SHP77 (cell line): ENCODE measurements around the gene LRIG2.
"Not testable (repeated sequence)": the region's sequence is repeated elsewhere in the genome, so short reads cannot be mapped to it uniquely, and the experiment has no call there.

ENCODE experiments used
- DNase-seq, 2 experiments: peaks; one replicate each; lab custom pipeline; 2025; lab: John Stamatoyannopoulos, UW

LRIG2 gene

GRCh38 chr1:113129529-113130185 lies 56.7 kb downstream of the LRIG2 start:
- no peak for DNase-seq

GRCh38 chr1:113133038-113133437 lies 60.0 kb downstream of the LRIG2 start:
- DNase-seq = no peak

DNA sequence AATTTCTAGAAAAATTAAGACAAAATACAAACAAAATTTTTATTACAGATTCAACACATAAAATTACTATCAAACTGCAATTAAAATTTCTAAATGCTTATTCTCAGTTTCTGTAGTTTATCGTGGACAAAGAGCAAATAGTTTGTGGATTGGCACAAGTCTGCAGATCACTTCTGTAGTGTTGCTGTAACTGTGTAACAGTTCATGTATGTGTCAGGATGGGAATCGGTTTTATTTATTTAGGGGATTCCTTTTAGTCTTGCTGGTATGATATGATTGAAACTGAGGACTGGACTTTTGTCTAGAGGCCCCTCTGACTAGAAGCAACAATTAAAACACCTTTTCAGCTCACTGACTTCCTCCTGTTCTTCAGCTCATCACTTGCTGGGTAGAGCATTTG lies 60.8 kb downstream of the LRIG2 start:
- DNase-seq = no peak

DNA sequence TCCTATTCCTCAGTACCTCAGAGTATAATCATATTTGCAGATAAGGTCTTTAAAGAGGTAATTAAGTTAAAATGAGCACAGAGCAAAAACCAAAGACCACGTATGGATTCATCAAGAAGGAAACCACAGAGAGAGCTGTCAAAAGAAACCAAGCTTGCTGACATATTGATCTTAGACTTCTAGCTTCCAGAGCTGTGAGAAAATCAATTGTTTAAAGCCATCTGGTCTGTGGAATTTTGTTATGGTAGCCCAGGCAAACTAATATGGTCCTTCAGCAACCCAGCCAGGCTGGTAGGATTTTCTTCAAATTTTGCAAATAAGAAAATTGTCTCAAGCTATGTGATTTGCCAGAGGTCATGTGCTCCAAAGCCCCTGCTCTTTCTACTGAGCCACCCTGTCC lies 62.5 kb downstream of the LRIG2 start:
- no peak for DNase-seq

DNA sequence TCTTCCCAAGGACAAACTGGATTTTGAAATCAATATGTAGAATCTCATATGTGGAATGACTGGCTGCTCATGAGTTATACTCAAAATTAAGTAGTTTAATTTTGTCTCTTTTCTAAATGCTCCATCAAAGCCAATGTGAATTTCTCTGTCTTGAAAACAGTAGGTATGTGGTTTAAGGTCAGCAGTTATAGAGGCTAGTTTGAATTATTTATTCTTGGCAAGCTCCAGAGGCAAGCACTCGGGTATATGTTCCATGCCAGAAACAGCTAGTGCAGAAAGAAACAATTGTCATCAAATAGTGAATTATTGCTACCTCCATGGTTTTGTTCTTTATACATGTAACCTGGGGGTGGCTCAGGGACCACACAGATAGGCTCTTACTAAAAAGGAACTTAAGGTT lies 63.5 kb downstream of the LRIG2 start:
- DNase-seq = no peak

- no peak for DNase-seq
Observed at GRCh38 chr1:113137563-113137962, 64.6 kb downstream of the LRIG2 start.

DNA sequence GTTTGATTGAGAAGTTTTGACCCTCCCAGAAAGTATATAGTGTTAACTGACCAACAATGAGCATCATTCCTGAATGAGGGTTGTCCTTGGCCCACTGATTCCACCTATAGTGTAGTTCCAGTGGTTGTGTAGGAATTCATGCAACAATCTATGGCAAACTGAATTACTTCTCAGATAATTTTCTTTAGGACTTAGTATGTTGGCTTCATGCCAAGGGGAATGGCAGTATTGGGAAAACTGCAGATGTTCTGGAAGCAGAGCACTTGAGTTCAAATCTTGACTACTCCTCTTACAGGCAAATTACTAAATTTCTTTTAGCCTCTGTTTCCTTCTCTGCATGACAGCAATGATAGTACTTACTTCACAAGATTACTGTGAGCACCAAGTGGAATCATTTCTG lies 65.8 kb downstream of the LRIG2 start:
- DNase-seq = no peak

GRCh38 chr1:113140176-113140575 lies 67.2 kb downstream of the LRIG2 start:
- DNase-seq = no peak

GRCh38 chr1:113140588-113141446 lies 67.8 kb downstream of the LRIG2 start:
- peak; percentile 47 to 67 for DNase-seq

- DNase-seq = no peak
Observed at GRCh38 chr1:113141650-113142473, 68.9 kb downstream of the LRIG2 start.

DNA sequence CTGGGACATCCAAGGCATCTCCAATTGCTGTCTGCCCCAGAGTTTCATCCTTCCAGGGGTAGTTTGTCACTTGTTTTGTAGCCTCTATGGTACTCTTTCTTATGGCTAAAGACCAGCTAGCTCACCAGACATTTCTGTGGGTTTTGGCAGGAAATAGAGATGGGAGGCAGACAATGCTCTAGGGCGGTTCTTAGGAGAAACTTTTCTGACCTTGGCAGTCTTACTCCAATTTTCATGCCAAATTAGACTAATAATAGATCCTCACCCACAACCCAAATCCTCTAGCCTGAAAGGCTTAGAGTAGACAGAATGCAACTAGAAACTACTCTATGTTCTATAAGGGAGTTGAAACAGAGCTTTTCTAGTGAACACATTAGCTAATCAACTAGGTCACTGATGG lies 69.8 kb downstream of the LRIG2 start:
- no peak for DNase-seq

GRCh38 chr1:113146242-113147072 lies 73.5 kb downstream of the LRIG2 start:
- DNase-seq = no peak

GRCh38 chr1:113147073-113147625 lies 74.2 kb downstream of the LRIG2 start:
- DNase-seq = no peak

DNA sequence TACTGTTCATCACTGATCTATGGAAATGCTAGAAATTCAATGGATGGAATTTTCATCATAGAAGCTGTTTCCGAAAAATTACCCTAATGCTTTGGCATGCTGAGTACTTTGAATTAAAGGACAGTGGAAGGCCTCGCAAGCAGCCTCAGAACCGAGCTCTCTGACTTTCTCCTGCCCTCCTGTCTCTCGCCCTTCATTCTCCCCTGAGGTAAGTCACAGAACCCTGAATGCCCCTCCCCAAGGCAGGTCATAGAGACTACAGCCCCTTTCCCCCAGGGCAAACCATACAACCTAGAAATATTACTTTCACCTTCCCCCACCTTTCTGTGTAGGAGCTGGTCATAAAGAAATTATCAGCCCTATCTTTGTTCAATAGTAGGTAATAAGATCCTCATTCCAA lies 74.8 kb downstream of the LRIG2 start:
- no peak for DNase-seq

DNA sequence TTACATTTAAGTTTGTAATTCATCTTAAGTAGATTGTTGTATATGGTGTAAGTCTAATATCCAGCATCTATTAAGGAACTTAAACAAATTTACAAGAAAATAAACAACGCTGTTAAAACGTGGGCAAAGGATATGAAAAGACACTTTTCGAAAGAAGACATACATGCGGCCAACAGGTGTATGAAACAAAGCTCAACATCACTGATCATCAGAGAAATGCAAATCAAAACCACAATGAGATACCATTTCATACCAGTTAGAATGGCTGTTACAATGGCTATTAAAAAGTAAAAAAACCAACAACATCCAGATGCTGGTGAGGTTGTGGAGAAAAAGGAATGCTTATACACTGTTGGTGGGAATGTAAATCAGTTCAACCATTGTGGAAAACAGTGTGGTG lies 77.5 kb downstream of the LRIG2 start:
- not testable (repeated sequence) for DNase-seq

DNA sequence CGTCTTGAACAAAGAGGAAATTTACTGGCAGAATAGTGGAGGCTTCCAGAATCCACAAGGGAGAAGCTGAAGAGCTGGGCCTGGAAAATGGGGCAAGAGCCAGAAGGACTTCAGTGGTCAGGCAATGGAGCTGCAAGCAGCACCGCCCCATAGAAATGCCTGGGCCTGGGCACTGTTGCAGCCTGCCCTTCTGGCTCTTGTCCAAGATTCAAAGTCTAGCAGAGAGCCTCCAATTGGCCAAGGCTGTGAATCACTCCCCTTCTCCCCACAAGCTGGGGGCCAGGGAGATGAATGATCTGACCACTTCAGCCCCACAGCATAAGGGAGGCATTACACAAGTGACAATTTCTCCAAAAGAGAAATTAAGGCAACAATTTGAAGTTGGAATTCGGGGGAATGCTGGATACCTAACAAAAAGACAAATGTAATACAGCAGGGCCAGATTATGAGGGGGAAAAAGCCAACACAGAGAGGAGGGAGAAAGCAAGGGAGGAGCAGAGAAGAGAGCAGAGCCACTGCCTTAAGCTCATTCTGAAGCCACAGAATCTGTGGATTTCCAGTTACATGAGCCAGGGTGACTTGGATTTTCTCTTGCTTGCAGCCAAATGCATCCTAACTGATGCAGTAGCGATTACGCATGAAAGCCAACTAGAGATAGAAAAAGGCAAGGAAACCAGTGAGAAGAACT lies 80.3 kb downstream of the LRIG2 start:
- peak; percentile 30 to 64 for DNase-seq

GRCh38 chr1:113156368-113156767 lies 83.4 kb downstream of the LRIG2 start:
- no peak for DNase-seq

GRCh38 chr1:113158743-113159142 lies 85.7 kb downstream of the LRIG2 start:
- DNase-seq = not testable (repeated sequence)

DNA sequence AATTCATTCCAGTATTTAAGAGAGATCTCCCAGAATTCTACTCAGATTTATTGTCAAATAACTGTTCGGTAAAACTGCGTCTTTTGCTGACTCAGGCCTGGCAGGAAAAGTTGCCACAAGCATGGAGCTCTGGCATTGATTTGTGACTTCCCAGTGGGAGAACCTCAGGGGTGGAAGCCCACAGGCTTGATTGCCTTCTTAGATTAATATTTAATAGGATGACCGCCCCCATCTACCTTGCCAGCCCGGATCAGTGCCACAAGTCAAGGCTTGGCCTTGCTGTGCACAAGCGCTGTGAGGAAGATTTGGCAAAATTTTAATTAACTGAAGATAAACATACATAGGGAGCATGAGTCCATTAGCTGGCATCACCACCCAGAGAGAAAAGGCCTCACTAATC lies 93.5 kb downstream of the LRIG2 start:
- DNase-seq = no peak

DNA sequence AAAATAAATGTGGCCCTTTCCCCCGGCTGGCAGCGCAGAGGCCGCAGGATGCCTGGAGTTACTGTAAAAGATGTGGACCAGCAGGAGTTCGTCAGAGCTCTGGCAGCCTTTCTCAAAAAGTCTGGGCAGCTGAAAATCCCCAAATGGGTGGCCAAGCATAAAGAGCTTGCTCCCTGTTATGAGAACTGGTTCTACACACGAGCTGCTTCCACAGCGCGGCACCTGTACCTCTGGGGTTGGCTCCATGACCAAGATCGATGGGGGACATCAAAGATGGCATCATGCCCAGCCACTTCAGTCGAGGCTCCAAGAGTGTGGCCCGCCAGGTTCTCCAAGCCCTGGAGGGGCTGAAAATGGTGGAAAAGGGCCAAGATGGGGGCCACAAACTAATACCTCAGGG lies 95.9 kb downstream of the LRIG2 start:
- no peak for DNase-seq

GRCh38 chr1:113169591-113169990 lies 96.6 kb downstream of the LRIG2 start:
- DNase-seq = no peak
